Measurements from ENCODE around the gene COMMD10. TPM values are rescaled to one million over a fixed set of nuclear protein-coding genes. Genes with fewer than 3 reads are reported as not detected.

Gene COMMD10
- total and polyA plus RNA-seq, 4 donors, result 17.2 to 66.0 (median 24.7) TPM

- no peak overlapping the region for H3K4me3 ChIP-seq
- WGBS, 2 donors, result 66 to 89% methylated on average over 2 of the region's 2 CpGs
- TF ChIP-seq, protein P1, sequence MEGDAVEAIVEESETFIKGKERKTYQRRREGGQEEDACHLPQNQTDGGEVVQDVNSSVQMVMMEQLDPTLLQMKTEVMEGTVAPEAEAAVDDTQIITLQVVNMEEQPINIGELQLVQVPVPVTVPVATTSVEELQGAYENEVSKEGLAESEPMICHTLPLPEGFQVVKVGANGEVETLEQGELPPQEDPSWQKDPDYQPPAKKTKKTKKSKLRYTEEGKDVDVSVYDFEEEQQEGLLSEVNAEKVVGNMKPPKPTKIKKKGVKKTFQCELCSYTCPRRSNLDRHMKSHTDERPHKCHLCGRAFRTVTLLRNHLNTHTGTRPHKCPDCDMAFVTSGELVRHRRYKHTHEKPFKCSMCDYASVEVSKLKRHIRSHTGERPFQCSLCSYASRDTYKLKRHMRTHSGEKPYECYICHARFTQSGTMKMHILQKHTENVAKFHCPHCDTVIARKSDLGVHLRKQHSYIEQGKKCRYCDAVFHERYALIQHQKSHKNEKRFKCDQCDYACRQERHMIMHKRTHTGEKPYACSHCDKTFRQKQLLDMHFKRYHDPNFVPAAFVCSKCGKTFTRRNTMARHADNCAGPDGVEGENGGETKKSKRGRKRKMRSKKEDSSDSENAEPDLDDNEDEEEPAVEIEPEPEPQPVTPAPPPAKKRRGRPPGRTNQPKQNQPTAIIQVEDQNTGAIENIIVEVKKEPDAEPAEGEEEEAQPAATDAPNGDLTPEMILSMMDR (IDR thresholded peaks at IDR 0.05; ENCODE audit: control extremely low read depth, extremely low read depth), result no peak
Observed at GRCh38 chr5:116340799-116341198, 256.0 kb downstream of the COMMD10 start.

More at GRCh38 chr5:116340799-116341198, 256.0 kb downstream of the COMMD10 start:
- Histone ChIP-seq H3K9ac (ENCODE audit: insufficient read depth in 1 of 2, low read length in 2 of 2) (no peak overlapping the region), H3K9me3 (ENCODE audit: control insufficient read depth in 4 of 4, insufficient read depth in 3 of 4, low read length in 3 of 4) (peaks cover 0 to 2% (median under 1%) of the 10 kb centered on the region in 4 donors), H3K36me3 (ENCODE audit: control insufficient read depth in 4 of 4, insufficient read depth in 4 of 4, low read length in 4 of 4) (no peaks in the 10 kb centered on the region), H3K27ac (ENCODE audit: low read depth in 1 of 2, low read length in 1 of 2) (no peak overlapping the region), H3K27me3 (ENCODE audit: control insufficient read depth in 3 of 3, insufficient read depth in 3 of 3, low read length in 2 of 3) (no peaks in the 10 kb centered on the region), H3K4me1 (ENCODE audit: control insufficient read depth in 5 of 5, insufficient read depth in 5 of 5, low read length in 5 of 5) (peaks cover 0 to 2% (median 0%) of the 10 kb centered on the region in 5 donors)
- no peak for ATAC-seq (ENCODE audit: insufficient read depth, low FRiP score)
- no peak for DNase-seq

Small RNA genes lying within 50 kb of the gene (small RNA-seq; reads per million reads assigned to genes)
- not detected for gene HMGN2P27 (ENCODE audit: low replicate concordance)
- gene RNU6-644P (ENCODE audit: low replicate concordance), result not detected

Other genes with a start within 250 kb of the COMMD10 start
- 10 to 100 TPM; 31.2 to 75.4 TPM for gene ATG12, start 243.5 kb upstream of the COMMD10 start, total RNA-seq
- 10 to 100 TPM; 31.3 to 36.3 TPM for gene ATG12, start 243.5 kb upstream of the COMMD10 start, polyA plus RNA-seq
- 10 to 100 TPM; 53.0 to 90.4 TPM for gene AP3S1, start 243.1 kb upstream of the COMMD10 start, total RNA-seq
- gene AP3S1, start 243.1 kb upstream of the COMMD10 start, polyA plus RNA-seq, result 10 to 100 TPM; 45.8 to 56.3 TPM
- gene LVRN, start 122.5 kb upstream of the COMMD10 start, total RNA-seq, result under 1 TPM; 0.25 to 0.94 TPM
- gene LVRN, start 122.5 kb upstream of the COMMD10 start, polyA plus RNA-seq, result under 1 TPM; 0.10 TPM
- not detected for gene ARL14EPL, start 52.6 kb upstream of the COMMD10 start, total RNA-seq
- gene ARL14EPL, start 52.6 kb upstream of the COMMD10 start, polyA plus RNA-seq, result under 1 TPM in 1 of 2 donors, not detected in 1; 0.10 TPM